Fibroblast of lung (primary cell): Measurements from ENCODE around the gene GNAI2.

ENCODE experiments used
- CTCF ChIP-seq, 2 donors: IDR thresholded peaks in 1 of 2; conservative IDR thresholded peaks in 1 of 2; 1 replicate in 1 of 2; 2 replicates in 1 of 2; pipeline ENCODE4 v1.5.1; 2011 to 2012; ENCODE audit warnings: low read length in 2 of 2, control low read depth in 1 of 2, inconsistent platforms in 1 of 2, low read depth in 1 of 2, mild to moderate bottlenecking in 1 of 2
- EZH2 ChIP-seq: IDR thresholded peaks from 2 replicates; pipeline ENCODE4 v1.5.1; 2012; ENCODE audit warnings: low read length, control low read depth, mild to moderate bottlenecking; ENCODE audit errors: missing control alignments

- TF ChIP-seq EZH2, result no peak
- TF ChIP-seq CTCF (conservative IDR thresholded peaks at IDR 0.05 in 1 of 2, IDR thresholded peaks at IDR 0.05 in 1 of 2; ENCODE audit: low read depth in 1 of 2, low read length in 2 of 2), result no peak
Measured at GRCh38 chr3:50299929-50300680, 64.1 kb downstream of the GNAI2 start.
